SJCRH30 (cell line): ENCODE results near the gene TRIO. TPM values are rescaled to one million over a fixed set of nuclear protein-coding genes. Genes with fewer than 3 reads are reported as not detected.

Experiments used
- DNase-seq, 2 experiments: peaks; one replicate each; pipeline ENCODE4 v3.0.0-alpha.2; 2015 to 2020
- H3K27ac ChIP-seq: fragments of 250-450 bp; sonication (Bioruptor Pico); 2 replicates; pipeline ENCODE4 v1.5.1; 2020; ENCODE audit warnings: mild to moderate bottlenecking, moderate library complexity
- H3K27me3 ChIP-seq: fragments of 250-450 bp; sonication (Bioruptor Pico); 2 replicates; pipeline ENCODE4 v1.5.1; 2020; ENCODE audit warnings: mild to moderate bottlenecking, moderate library complexity
- H3K36me3 ChIP-seq: fragments of 250-450 bp; sonication (Bioruptor Pico); 2 replicates; pipeline ENCODE4 v1.5.1; 2020; ENCODE audit warnings: mild to moderate bottlenecking, moderate library complexity
- H3K4me1 ChIP-seq: fragments of 250-450 bp; sonication (Bioruptor Pico); 2 replicates; pipeline ENCODE4 v1.5.1; 2020; ENCODE audit warnings: mild to moderate bottlenecking, moderate library complexity
- H3K4me3 ChIP-seq: fragments of 250-450 bp; sonication (Bioruptor Pico); 2 replicates; pipeline ENCODE4 v1.5.1; 2020; ENCODE audit warnings: mild to moderate bottlenecking, moderate library complexity
- H3K9me3 ChIP-seq: fragments of 250-450 bp; sonication (Bioruptor Pico); replicated peaks from 2 replicates; pipeline ENCODE4 v1.5.1; 2020; ENCODE audit warnings: mild to moderate bottlenecking, moderate library complexity
- total RNA-seq: library from RNA; depleted of rRNA; stranded (reverse); fragments of >200 nt; shearing (Covaris generic); gene quantifications from 2 replicates; pipeline ENCODE4 v1.2.3, GENCODE V29; 2014

The TRIO gene
- total RNA-seq, 1 experiment from 2014 or later, result 82.9 TPM

- Histone ChIP-seq H3K27me3 (no peaks in the 10 kb centered on the region), H3K4me3 (peak overlapping the region; percentile 12; the same call in 1 of the 2 replicates), H3K36me3 (no peaks in the 10 kb centered on the region), H3K4me1 (peaks cover 42% of the 10 kb centered on the region), H3K27ac (peak overlapping the region; percentile 19), H3K9me3 (no peaks in the 10 kb centered on the region)
- peak; percentile 16 to 69 for DNase-seq
Observed at GRCh38 chr5:14245132-14245925, 102.2 kb downstream of the TRIO start.

DNA sequence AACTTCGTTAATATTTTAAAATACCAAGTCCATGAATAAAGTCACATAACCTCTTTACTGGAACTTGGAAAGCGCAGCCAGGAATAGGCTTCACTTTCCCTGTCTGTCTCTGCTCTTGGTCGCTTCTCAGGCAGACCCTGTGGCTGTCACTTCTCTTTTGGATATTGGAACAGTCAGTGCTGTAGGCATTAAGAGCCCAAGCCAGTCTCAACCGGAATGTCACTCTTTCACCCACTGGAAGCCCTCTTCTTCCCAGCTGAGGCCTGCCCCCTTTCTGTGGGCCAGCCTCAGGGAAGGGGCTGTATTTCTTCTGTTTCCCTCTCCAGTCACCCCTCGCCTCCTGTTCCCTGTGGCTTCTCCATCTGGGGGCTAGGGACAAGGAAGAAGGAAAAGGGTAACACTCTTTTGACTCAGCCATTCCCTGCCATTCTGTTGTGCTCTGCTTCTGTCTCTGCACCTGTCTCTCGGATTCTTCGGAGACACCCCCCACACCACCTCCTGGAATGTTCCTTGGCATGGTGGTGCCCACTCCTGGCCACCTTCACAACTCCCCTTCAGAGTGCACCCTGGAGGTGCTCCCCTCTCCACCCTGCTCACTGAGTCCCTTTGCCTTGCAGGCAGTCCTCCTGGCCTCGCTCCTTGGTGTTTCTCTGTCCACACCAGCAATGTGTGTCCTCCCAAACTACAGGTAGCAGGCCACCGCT lies 103.4 kb downstream of the TRIO start:
- H3K27ac ChIP-seq, result no peak overlapping the region
- no peaks in the 10 kb centered on the region for H3K36me3 ChIP-seq
- H3K9me3 ChIP-seq, result no peaks in the 10 kb centered on the region
- H3K4me3 ChIP-seq, result no peak overlapping the region
- peaks cover 30% of the 10 kb centered on the region for H3K4me1 ChIP-seq
- no peaks in the 10 kb centered on the region for H3K27me3 ChIP-seq
- DNase-seq, result no peak

DNA sequence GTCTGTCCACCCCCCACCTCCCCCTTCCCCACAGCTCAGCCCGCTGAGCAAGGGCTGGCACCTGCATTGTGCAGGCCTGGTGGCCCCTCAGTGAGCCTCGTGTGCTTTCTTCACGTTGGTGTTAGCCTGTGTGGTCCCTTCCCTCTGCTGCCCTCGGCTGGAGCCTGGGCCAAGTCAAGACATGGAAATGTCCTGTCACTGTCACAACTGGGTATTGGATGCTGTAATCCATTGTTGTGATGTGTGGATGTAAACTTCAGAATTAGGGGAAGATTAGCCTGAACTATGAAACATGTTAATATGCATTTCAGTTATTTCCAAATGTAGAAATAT lies 103.9 kb downstream of the TRIO start:
- no peak overlapping the region for H3K4me3 ChIP-seq
- H3K9me3 ChIP-seq, result no peaks in the 10 kb centered on the region
- H3K4me1 ChIP-seq, result peaks cover 25% of the 10 kb centered on the region
- no peak overlapping the region for H3K27ac ChIP-seq
- H3K27me3 ChIP-seq, result no peaks in the 10 kb centered on the region
- DNase-seq, result no peak
- no peaks in the 10 kb centered on the region for H3K36me3 ChIP-seq

GRCh38 chr5:14249258-14250082 lies 106.3 kb downstream of the TRIO start:
- Histone ChIP-seq H3K9me3 (no peaks in the 10 kb centered on the region), H3K4me1 (peaks cover 17% of the 10 kb centered on the region; the same call in 1 of the 2 replicates), H3K27ac (no peak overlapping the region), H3K27me3 (no peaks in the 10 kb centered on the region), H3K36me3 (no peaks in the 10 kb centered on the region), H3K4me3 (no peak overlapping the region)
- DNase-seq, result no peak

DNA sequence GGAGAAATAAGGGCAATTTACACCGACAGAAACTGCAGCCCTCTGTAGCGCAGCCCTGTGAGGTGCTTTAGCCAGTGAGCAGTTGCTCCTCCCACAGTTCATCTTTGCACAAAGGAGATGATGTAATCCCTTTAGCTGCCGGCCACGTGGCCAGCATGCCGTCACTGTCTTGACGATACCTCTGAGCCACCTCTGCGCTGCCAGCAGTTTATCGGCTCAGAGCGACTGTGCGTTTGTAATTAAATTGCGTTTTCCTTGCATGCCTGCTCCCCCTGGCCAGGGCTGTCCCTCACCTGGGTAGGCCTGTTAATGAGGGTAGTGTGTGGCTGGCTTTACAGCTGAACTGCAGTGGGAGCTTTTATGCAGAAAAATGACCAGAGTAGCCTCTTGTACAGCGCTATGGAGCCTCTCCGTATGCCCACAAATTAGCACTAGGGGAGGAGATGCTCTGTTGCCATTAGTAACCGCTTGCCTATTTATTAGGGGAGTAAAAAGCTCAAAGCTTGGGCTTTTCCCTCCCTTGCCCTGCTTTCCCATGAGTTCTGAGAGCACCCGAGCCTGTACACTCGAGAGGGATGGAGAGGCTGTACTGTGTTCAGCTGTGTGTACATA lies 107.0 kb downstream of the TRIO start:
- no peaks in the 10 kb centered on the region for H3K36me3 ChIP-seq
- H3K27me3 ChIP-seq, result no peaks in the 10 kb centered on the region
- no peaks in the 10 kb centered on the region for H3K9me3 ChIP-seq
- H3K27ac ChIP-seq, result no peak overlapping the region
- DNase-seq, result peak in 1 of 2 experiments; percentile 35
- no peak overlapping the region for H3K4me3 ChIP-seq
- peaks cover 17% of the 10 kb centered on the region; the same call in 1 of the 2 replicates for H3K4me1 ChIP-seq

DNA sequence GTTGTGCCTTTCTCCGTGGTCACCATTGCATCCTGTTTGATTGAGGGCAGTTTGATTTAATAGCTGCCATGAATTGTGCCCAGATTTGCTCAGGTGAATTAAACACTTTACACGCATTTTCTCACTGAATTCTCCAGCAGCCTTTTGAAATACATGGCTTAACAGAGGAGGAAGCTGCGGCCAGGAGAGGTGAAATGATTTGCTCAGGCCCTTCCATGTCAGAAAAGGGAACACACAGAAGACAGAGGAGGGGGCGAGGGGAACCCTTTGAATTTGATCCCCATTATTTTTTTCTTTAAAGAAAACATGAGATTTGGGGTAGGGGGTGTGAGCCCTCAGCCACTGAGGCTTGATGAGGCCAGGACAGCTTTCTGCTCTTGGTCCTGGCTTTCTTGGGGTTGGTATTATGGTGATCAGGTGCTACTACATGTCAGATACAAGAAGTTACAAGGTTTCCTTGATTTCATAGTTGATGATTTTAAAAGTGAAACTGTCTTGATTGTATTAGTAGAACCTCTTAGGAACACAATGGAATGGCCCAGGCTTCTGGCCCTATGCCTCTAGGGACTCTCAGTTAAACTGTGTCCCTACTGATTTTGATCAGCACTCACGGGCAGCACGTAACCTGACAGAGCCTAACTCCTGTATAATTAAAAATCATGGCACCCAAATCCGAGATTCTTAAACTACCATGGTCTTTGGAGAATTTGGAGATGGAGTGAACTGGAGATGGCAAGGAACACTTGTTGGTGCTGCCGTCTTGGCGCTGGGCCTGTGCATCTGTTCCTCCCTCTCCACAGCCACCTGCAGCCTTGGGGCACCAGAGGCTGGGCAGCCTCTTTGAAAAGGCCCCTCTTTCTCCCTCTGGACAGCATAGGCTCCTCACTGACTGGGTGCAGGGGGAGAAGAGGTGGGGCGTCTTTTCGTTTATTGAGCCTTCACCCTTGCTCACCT lies 107.9 kb downstream of the TRIO start:
- no peak overlapping the region for H3K4me3 ChIP-seq
- H3K36me3 ChIP-seq, result peaks cover 2% of the 10 kb centered on the region; the same call in 1 of the 2 replicates
- H3K27ac ChIP-seq, result no peak overlapping the region
- no peaks in the 10 kb centered on the region for H3K9me3 ChIP-seq
- H3K4me1 ChIP-seq, result peaks cover 9% of the 10 kb centered on the region; the same call in 1 of the 2 replicates
- DNase-seq, result no peak
- H3K27me3 ChIP-seq, result no peaks in the 10 kb centered on the region

DNA sequence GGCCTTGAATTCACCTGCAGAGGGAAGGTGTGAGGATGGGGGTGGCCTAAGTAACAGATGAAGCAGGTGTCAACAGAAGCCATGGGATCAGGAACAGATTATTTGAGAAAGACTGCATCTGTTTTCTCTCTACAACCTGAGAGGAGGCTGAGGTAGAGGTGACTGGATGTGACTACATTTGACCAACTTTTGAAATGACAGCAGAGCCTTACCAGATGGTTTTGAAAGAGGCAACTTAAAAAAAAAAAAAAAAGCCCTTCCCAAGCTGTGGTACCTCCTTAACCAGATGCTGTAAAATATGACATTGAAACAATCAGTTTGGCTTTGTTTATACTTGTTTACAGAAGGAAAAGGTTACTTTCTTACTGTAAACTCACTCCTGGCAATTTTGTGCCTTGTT lies 108.6 kb downstream of the TRIO start:
- DNase-seq, result no peak
- Histone ChIP-seq H3K36me3 (peaks cover 2% of the 10 kb centered on the region; the same call in 1 of the 2 replicates), H3K9me3 (no peaks in the 10 kb centered on the region), H3K4me1 (peaks cover 4% of the 10 kb centered on the region; the same call in 1 of the 2 replicates), H3K27ac (no peak overlapping the region), H3K27me3 (no peaks in the 10 kb centered on the region), H3K4me3 (no peak overlapping the region)

DNA sequence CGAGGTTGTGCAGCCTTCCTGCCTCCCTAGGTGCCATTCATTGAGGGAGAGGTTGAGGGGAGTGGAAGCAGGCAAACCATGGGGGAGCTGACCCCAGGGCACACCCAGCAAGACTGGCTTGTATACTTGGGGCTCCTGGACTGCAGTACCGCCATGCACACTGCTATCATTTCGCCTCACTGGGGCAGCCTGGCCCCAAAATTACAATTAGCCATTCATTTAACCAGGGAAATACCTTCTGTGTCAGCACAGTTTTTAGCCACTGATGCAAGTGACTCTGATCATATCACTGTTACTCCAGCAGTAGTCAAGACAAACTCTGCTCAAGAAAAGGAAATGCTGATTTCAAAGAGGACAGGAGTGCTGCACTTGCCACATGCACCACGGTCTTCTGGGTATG lies 109.7 kb downstream of the TRIO start:
- peaks cover 4% of the 10 kb centered on the region; the same call in 1 of the 2 replicates for H3K4me1 ChIP-seq
- no peaks in the 10 kb centered on the region for H3K27me3 ChIP-seq
- no peak overlapping the region for H3K4me3 ChIP-seq
- H3K9me3 ChIP-seq, result no peaks in the 10 kb centered on the region
- DNase-seq, result no peak
- H3K27ac ChIP-seq, result no peak overlapping the region
- peaks cover 2% of the 10 kb centered on the region; the same call in 1 of the 2 replicates for H3K36me3 ChIP-seq

GRCh38 chr5:14254686-14255085 lies 111.5 kb downstream of the TRIO start:
- Histone ChIP-seq H3K36me3 (peaks cover 2% of the 10 kb centered on the region; the same call in 1 of the 2 replicates), H3K27ac (no peak overlapping the region), H3K4me3 (no peak overlapping the region), H3K27me3 (no peaks in the 10 kb centered on the region), H3K4me1 (peaks cover 2% of the 10 kb centered on the region; the same call in 1 of the 2 replicates), H3K9me3 (no peaks in the 10 kb centered on the region)
- no peak for DNase-seq

GRCh38 chr5:14256026-14256690 lies 113.0 kb downstream of the TRIO start:
- Histone ChIP-seq H3K27me3 (no peaks in the 10 kb centered on the region), H3K9me3 (no peaks in the 10 kb centered on the region)

DNA sequence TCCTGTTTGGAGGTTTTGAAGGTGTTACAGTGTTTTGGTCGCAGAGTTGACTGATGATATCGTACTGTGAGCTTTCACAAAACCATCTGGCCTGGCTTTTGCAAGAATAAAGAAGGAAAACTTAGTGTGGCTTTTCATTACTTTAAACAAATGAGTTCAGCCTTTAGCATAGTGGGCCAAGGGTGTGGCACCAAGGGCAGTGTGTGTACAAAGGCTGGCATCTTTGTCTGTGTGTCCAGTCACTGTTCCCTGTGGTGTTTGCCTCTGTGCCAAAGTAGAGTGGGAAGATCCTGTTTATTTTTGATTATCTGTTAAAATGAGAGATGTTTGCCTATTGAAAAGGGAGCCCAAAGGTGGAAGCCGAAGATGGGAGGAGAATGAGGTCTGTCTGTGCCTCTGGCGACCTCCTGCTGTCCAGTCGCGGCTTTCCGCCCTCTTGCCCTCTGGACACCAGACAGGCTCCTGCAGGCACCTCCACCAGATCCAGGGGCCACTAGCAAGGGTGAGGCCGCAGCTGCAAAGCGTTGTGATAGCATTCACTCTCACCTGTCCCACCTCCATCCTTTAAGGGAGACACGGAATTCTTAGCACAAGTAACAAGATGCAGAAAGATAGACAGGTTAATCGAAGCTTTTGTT lies 113.7 kb downstream of the TRIO start:
- Histone ChIP-seq H3K36me3 (peaks cover 2% of the 10 kb centered on the region; the same call in 1 of the 2 replicates), H3K27me3 (no peaks in the 10 kb centered on the region), H3K9me3 (no peaks in the 10 kb centered on the region), H3K4me1 (no peaks in the 10 kb centered on the region), H3K27ac (no peak overlapping the region), H3K4me3 (no peak overlapping the region)
- no peak for DNase-seq

More at GRCh38 chr5:14256026-14256690, 113.0 kb downstream of the TRIO start:
- no peak for DNase-seq
- H3K27ac ChIP-seq, result no peak overlapping the region
- H3K4me1 ChIP-seq, result no peaks in the 10 kb centered on the region
- no peak overlapping the region for H3K4me3 ChIP-seq
- peaks cover 2% of the 10 kb centered on the region; the same call in 1 of the 2 replicates for H3K36me3 ChIP-seq

- Histone ChIP-seq H3K9me3 (no peaks in the 10 kb centered on the region), H3K36me3 (peaks cover 2% of the 10 kb centered on the region; the same call in 1 of the 2 replicates), H3K4me3 (no peak overlapping the region), H3K4me1 (no peaks in the 10 kb centered on the region), H3K27me3 (no peaks in the 10 kb centered on the region), H3K27ac (no peak overlapping the region)
- no peak for DNase-seq
Observed at GRCh38 chr5:14257995-14258403, 114.9 kb downstream of the TRIO start.
